BE2C (cell line): ENCODE data around the gene GNAL.

Experiments used
- DNase-seq: peaks from one replicate; pipeline ENCODE4 v3.0.0-alpha.2; 2020
- H3K27me3 ChIP-seq: fragments of 250-450 bp; sonication (Bioruptor Pico); 2 replicates; pipeline ENCODE4 v1.5.1; 2020; ENCODE audit warnings: mild to moderate bottlenecking
- H3K36me3 ChIP-seq: fragments of 250-450 bp; sonication (Bioruptor Pico); 2 replicates; pipeline ENCODE4 v1.5.1; 2020; ENCODE audit warnings: mild to moderate bottlenecking
- H3K4me1 ChIP-seq: fragments of 250-450 bp; sonication (Bioruptor Pico); 2 replicates; pipeline ENCODE4 v1.5.1; 2020
- H3K4me3 ChIP-seq: 2 replicates; pipeline ENCODE4 v1.5.1; 2011; ENCODE audit warnings: low read depth, low read length
- H3K9me3 ChIP-seq: fragments of 250-450 bp; sonication (Bioruptor Pico); 2 replicates; pipeline ENCODE4 v1.5.1; 2020
- TF ChIP-seq, protein P1 (sequence below): IDR thresholded peaks from 2 replicates; pipeline ENCODE4 v1.5.1; 2012; ENCODE audit warnings: mild to moderate bottlenecking, low read depth, low read length

Gene GNAL

GRCh38 chr18:11871501-11871900, 182.4 kb downstream of the GNAL start:
- TF ChIP-seq, protein P1, sequence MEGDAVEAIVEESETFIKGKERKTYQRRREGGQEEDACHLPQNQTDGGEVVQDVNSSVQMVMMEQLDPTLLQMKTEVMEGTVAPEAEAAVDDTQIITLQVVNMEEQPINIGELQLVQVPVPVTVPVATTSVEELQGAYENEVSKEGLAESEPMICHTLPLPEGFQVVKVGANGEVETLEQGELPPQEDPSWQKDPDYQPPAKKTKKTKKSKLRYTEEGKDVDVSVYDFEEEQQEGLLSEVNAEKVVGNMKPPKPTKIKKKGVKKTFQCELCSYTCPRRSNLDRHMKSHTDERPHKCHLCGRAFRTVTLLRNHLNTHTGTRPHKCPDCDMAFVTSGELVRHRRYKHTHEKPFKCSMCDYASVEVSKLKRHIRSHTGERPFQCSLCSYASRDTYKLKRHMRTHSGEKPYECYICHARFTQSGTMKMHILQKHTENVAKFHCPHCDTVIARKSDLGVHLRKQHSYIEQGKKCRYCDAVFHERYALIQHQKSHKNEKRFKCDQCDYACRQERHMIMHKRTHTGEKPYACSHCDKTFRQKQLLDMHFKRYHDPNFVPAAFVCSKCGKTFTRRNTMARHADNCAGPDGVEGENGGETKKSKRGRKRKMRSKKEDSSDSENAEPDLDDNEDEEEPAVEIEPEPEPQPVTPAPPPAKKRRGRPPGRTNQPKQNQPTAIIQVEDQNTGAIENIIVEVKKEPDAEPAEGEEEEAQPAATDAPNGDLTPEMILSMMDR = no peak
- Histone ChIP-seq H3K27me3 (peaks cover 7% of the 10 kb centered on the region), H3K4me1 (no peaks in the 10 kb centered on the region), H3K36me3 (no peaks in the 10 kb centered on the region), H3K9me3 (no peaks in the 10 kb centered on the region), H3K4me3 (no peak overlapping the region)
- no peak for DNase-seq

DNA sequence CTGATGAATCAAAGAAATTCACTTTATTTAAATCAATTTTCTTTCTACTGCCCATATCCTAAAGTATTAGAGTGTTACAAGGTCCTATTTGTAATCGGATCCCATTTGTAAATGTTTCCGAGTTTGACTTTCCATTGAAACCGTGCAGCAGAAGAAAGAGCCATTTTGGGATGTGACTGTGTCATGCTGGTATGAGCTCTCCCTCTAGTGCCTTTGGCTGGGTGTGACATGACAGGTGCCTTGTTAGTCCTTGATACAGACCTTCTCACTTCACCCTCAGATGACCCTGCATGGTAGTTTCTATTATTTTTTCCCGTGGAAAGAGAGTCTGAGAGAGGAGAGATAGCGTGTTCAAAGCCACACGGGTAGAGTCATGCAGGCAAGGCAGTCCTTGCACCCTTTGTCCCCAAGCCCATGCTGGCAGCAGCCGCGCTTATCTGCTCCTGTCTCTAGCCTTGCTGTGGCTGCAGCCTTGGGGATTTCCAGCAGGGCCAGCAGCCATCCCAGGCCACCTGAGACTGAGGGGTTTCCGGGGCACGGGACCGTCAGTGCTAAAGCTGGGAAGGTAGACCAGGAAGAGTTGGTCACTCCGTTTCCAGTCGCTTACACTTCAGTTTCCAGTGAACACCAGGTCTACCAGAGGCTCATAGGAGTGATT, 183.5 kb downstream of the GNAL start:
- no peaks in the 10 kb centered on the region for H3K36me3 ChIP-seq

DNA sequence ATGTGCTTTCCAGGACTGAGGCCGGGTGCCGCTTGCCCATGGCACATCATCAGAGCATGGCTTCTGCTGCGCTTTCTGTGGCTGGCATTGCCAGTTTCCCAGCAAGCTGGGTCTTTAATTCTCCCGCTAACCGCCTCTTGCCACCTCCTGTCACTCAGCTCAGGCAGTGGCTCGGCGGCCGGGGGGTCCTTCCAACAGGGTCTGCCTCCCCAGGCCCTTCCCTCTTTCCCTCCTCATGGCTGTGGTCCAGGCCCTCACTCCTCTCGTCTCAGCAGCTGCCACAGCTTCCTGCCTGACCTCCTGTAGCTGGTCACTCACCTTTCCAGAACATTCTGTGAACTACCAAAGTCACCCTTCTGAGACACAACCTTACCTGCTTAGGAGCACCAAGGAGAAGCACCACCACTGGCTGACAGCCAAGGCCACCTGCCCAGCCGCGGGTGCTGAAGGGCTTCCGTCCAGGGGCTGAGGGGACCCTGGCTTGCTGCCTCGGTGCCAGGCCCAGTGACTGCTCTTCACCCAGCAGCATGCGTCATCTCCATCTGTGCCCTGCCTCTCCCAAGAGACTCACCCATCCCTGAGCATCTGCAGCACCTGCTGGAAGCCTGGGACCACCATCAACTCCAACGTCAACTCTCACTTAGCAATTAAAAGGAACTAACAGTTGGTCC, 184.7 kb downstream of the GNAL start:
- no peak for DNase-seq
- TF ChIP-seq, protein P1 = no peak
- Histone ChIP-seq H3K4me1 (no peaks in the 10 kb centered on the region), H3K27me3 (peaks cover 7% of the 10 kb centered on the region), H3K4me3 (no peak overlapping the region), H3K9me3 (no peaks in the 10 kb centered on the region), H3K36me3 (no peaks in the 10 kb centered on the region)

More for the DNA sequence above, 183.5 kb downstream of the GNAL start:
- DNase-seq = no peak
- H3K4me1 ChIP-seq = no peaks in the 10 kb centered on the region
- no peaks in the 10 kb centered on the region for H3K9me3 ChIP-seq
- no peak overlapping the region for H3K4me3 ChIP-seq
- H3K27me3 ChIP-seq = peaks cover 7% of the 10 kb centered on the region
- TF ChIP-seq, protein P1 = peak; percentile 20

DNA sequence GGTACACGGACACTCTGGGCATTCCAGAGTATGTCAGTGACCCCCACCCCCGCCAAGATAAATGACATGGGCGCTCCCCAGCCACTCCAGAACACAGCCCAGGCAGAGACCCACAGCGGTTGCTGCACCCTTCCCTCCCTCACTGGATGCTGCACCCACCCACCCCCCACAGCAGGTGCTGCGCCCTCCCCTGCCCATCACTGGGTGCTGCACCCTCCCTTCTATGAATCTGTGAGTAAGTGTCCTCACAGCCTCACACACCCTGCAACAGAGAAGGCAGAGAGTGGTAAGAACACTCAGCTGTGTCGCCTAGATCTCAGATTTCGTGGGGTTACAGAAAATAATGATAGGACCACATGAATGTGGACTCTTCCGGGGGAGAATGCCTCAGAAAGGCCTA, 185.6 kb downstream of the GNAL start:
- H3K4me1 ChIP-seq = no peaks in the 10 kb centered on the region
- TF ChIP-seq, protein P1 = no peak
- H3K9me3 ChIP-seq = no peaks in the 10 kb centered on the region
- H3K4me3 ChIP-seq = no peak overlapping the region
- peaks cover 7% of the 10 kb centered on the region for H3K27me3 ChIP-seq
- no peak for DNase-seq
- H3K36me3 ChIP-seq = no peaks in the 10 kb centered on the region

- Histone ChIP-seq H3K27me3 (no peaks in the 10 kb centered on the region), H3K36me3 (no peaks in the 10 kb centered on the region), H3K4me1 (no peaks in the 10 kb centered on the region), H3K4me3 (no peak overlapping the region), H3K9me3 (no peaks in the 10 kb centered on the region)
- DNase-seq = no peak
- TF ChIP-seq, protein P1 = no peak
These were observed 188.6 kb downstream of the GNAL start for GRCh38 chr18:11877497-11878135.
